B cell (primary cell): Measurements from ENCODE around the gene RASGRF2. TPM values are rescaled to one million over a fixed set of nuclear protein-coding genes. Genes with fewer than 3 reads are reported as not detected.

Experiments used
- ATAC-seq: fragments of 200-7000 bp; cut with Tn5 transposase; one replicate; pipeline ENCODE4 v1.10.0; 2021; ENCODE audit warnings: low read depth, mild to moderate bottlenecking, moderate number of reproducible peaks, moderate library complexity
- CTCF ChIA-PET: fragments of 350-600 bp; sonication (Branson Sonifier 250); formaldehyde crosslinking; loops from one replicate; lab custom pipeline; 2021; ENCODE audit warnings: antibody characterized with exemption, inconsistent platforms; lab: Charles Lee
- POLR2A ChIA-PET: fragments of 350-600 bp; sonication (Branson Sonifier 250); formaldehyde crosslinking; loops from one replicate; lab custom pipeline; 2021; ENCODE audit warnings: antibody characterized with exemption; lab: Charles Lee
- DNase-seq: peaks from one replicate; pipeline ENCODE4 v3.0.0; 2013
- H2AFZ ChIP-seq: 2 replicates; pipeline ENCODE4 v1.6.1; 2012; ENCODE audit warnings: mild to moderate bottlenecking, low read depth, low read length; ENCODE audit not compliant: insufficient read depth, poor library complexity, severe bottlenecking
- H3K27ac ChIP-seq, 2 donors: 1 replicate in 1 of 2; 2 replicates in 1 of 2; pipeline ENCODE4 v1.5.1; 2012 to 2013; ENCODE audit warnings: low read length in 2 of 2, mild to moderate bottlenecking in 2 of 2, moderate library complexity in 1 of 2
- H3K27me3 ChIP-seq, 4 experiments: fragments of 200-600 bp in 1 of 4; sonication (generic) in 1 of 4; replicated peaks in 1 of 4; 1 replicate in 2 of 4; 2 replicates in 2 of 4; pipeline versions ENCODE4 v1.6.1 to v1.7.0; 2013 to 2016; ENCODE audit warnings: low read length in 3 of 4, mild to moderate bottlenecking in 2 of 4, mixed read lengths in 1 of 4, moderate library complexity in 1 of 4; ENCODE audit not compliant: insufficient read depth in 4 of 4, control insufficient read depth in 3 of 4; ENCODE audit errors: control extremely low read depth in 1 of 4
- H3K36me3 ChIP-seq, 2 experiments: replicated peaks in 1 of 2; 1 replicate in 1 of 2; 2 replicates in 1 of 2; pipeline versions ENCODE4 v1.6.1 to v1.7.1; 2013; ENCODE audit warnings: low read length in 1 of 2; ENCODE audit not compliant: insufficient read depth in 2 of 2, control insufficient read depth in 1 of 2; ENCODE audit errors: control extremely low read depth in 1 of 2, extremely low read depth in 1 of 2
- H3K4me1 ChIP-seq, 2 donors: fragments of 200-600 bp in 1 of 2; sonication (generic) in 1 of 2; 1 replicate in 1 of 2; 2 replicates in 1 of 2; pipeline versions ENCODE4 v1.5.1 to v1.6.1; 2013 to 2017; ENCODE audit warnings: low read length in 2 of 2; ENCODE audit not compliant: control insufficient read depth in 2 of 2, insufficient read depth in 2 of 2
- H3K4me2 ChIP-seq: replicated peaks from 2 replicates; pipeline ENCODE3; 2012; ENCODE audit warnings: mild to moderate bottlenecking, low read depth, low read length; ENCODE audit not compliant: poor library complexity, severe bottlenecking
- H3K4me3 ChIP-seq, 5 experiments: fragments of 200-600 bp in 1 of 5; sonication (generic) in 1 of 5; 1 replicate in 3 of 5; 2 replicates in 2 of 5; pipeline versions ENCODE4 v1.5.1 to v1.7.0; 2011 to 2016; ENCODE audit warnings: low read length in 4 of 5, mild to moderate bottlenecking in 4 of 5, low read depth in 2 of 5, control low read depth in 1 of 5, moderate library complexity in 1 of 5; ENCODE audit not compliant: insufficient read depth in 1 of 5; ENCODE audit errors: control extremely low read depth in 1 of 5, extremely low read depth in 1 of 5
- H3K79me2 ChIP-seq: fragments of 200-600 bp; sonication (generic); one replicate; pipeline ENCODE4 v1.6.0; 2016; ENCODE audit warnings: low read length; ENCODE audit not compliant: control insufficient read depth, insufficient read depth
- H3K9ac ChIP-seq: fragments of 200-600 bp; sonication (generic); 2 replicates; pipeline ENCODE4 v1.6.1; 2017; ENCODE audit warnings: mild to moderate bottlenecking, low read length, moderate library complexity
- H3K9me3 ChIP-seq, 3 donors: one replicate each; pipeline versions ENCODE4 v1.6.1 to v1.7.1; 2013; ENCODE audit warnings: low read length in 2 of 3; ENCODE audit not compliant: control insufficient read depth in 2 of 3, insufficient read depth in 1 of 3; ENCODE audit errors: control extremely low read depth in 1 of 3
- H4K20me1 ChIP-seq: 2 replicates; pipeline ENCODE4 v1.6.0; 2012; ENCODE audit warnings: mild to moderate bottlenecking, low read length; ENCODE audit not compliant: insufficient read depth, control insufficient read depth, poor library complexity, severe bottlenecking
- H3K27ac Mint-ChIP-seq: one replicate; pipeline ENCODE4 v1.8.0; 2021; ENCODE audit warnings: mixed read lengths
- H3K27me3 Mint-ChIP-seq: one replicate; pipeline ENCODE4 v1.8.0; 2021; ENCODE audit warnings: mixed read lengths
- H3K4me1 Mint-ChIP-seq: one replicate; pipeline ENCODE4 v1.8.0; 2021; ENCODE audit warnings: mixed read lengths
- H3K4me3 Mint-ChIP-seq: one replicate; pipeline ENCODE4 v1.8.0; 2021; ENCODE audit warnings: mixed read lengths
- H3K9me3 Mint-ChIP-seq: one replicate; pipeline ENCODE4 v1.8.0; 2022; ENCODE audit warnings: mixed read lengths; ENCODE audit not compliant: insufficient read depth
- EZH2 ChIP-seq: IDR thresholded peaks from 2 replicates; pipeline ENCODE4 v1.6.1; 2012; ENCODE audit warnings: borderline replicate concordance, low read depth, mild to moderate bottlenecking, moderate library complexity, low read length; ENCODE audit not compliant: insufficient read depth, poor library complexity, severe bottlenecking
- WGBS: methylation state at CpG from one replicate; pipeline ENCODE4 v1.1.5; 2013; ENCODE audit warnings: missing lambda C conversion rate; ENCODE audit not compliant: insufficient coverage; 5-methylcytosine and 5-hydroxymethylcytosine counted together
- intact Hi-C: fragments of 100-400 bp; cut with micrococcal nuclease; formaldehyde crosslinking; loops from one replicate; pipeline ENCODE4 v1.10.0; 2022
- polyA plus RNA-seq: library from polyadenylated mRNA; depleted of rRNA; stranded (reverse); fragments of >200 nt; gene quantifications from 2 replicates; pipeline ENCODE4 v1.2.3, GENCODE V29; 2012
- total RNA-seq, 2 donors: library from RNA; stranded (reverse); fragments of 120-200 nt in 1 of 2; gene quantifications; 1 replicate in 1 of 2; 2 replicates in 1 of 2; pipeline versions ENCODE4 v1.2.3 to v1.2.4, GENCODE V29; 2013 to 2022
- TF ChIP-seq, protein P1 (sequence below): fragments of 200-600 bp; IDR thresholded peaks from one replicate; pipeline ENCODE4 v1.8.0; 2022; ENCODE audit warnings: antibody characterized with exemption, mild to moderate bottlenecking

RASGRF2 gene
- total and polyA plus RNA-seq, 2 donors (not counting 1 experiment from before 2014, with no cell fraction given), result 0.04 to 0.37 TPM

DNA sequence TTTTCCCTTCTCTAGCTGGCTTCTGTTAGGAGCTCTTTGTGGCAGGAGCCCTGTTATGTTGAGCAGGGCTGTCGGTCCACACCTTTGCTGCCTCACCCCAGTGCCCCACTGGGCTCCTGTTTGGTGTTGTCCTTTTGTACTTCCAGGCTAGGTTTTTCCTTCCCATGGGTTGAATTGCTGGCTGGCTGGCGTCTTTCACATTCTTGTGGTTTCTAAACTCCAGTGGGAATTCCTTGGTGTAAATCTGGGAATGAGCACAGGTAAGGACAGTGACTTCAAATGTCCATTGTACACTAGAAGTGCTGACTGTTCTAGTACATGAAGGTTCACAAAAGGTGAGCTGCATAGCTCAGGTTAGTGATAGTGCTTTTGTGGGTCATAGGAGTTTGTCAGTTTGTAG, 30.4 kb downstream of the RASGRF2 start:
- TF ChIP-seq, protein P1, sequence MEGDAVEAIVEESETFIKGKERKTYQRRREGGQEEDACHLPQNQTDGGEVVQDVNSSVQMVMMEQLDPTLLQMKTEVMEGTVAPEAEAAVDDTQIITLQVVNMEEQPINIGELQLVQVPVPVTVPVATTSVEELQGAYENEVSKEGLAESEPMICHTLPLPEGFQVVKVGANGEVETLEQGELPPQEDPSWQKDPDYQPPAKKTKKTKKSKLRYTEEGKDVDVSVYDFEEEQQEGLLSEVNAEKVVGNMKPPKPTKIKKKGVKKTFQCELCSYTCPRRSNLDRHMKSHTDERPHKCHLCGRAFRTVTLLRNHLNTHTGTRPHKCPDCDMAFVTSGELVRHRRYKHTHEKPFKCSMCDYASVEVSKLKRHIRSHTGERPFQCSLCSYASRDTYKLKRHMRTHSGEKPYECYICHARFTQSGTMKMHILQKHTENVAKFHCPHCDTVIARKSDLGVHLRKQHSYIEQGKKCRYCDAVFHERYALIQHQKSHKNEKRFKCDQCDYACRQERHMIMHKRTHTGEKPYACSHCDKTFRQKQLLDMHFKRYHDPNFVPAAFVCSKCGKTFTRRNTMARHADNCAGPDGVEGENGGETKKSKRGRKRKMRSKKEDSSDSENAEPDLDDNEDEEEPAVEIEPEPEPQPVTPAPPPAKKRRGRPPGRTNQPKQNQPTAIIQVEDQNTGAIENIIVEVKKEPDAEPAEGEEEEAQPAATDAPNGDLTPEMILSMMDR, result no peak
- TF ChIP-seq EZH2, result no peak
- Histone ChIP-seq H3K36me3 (no peaks in the 10 kb centered on the region), H3K4me1 (no peaks in the 10 kb centered on the region), H3K4me2 (no peak overlapping the region), H3K79me2 (no peaks in the 10 kb centered on the region), H3K27ac (no peak overlapping the region), H3K9ac (no peak overlapping the region), H3K9me3 (peaks cover 0 to 4% (median 0%) of the 10 kb centered on the region in 3 donors), H4K20me1 (no peaks in the 10 kb centered on the region), H2AFZ (no peak overlapping the region), H3K27me3 (peaks cover 0 to 5% (median 0%) of the 10 kb centered on the region in 4 experiments), H3K4me3 (no peak overlapping the region)
- no peaks in the 10 kb centered on the region for H3K9me3 Mint-ChIP-seq
- H3K4me1 Mint-ChIP-seq, result no peaks in the 10 kb centered on the region
- 95% methylated on average over 2 of the region's 2 CpGs for WGBS
- POLR2A ChIA-PET, result no interaction called here
- no peak for DNase-seq
- no peak overlapping the region for H3K4me3 Mint-ChIP-seq
- H3K27me3 Mint-ChIP-seq, result peaks cover 12% of the 10 kb centered on the region
- intact Hi-C loops, result no loop called here
- CTCF ChIA-PET, result no interaction called here
- ATAC-seq, result no peak
- H3K27ac Mint-ChIP-seq, result no peak overlapping the region

DNA sequence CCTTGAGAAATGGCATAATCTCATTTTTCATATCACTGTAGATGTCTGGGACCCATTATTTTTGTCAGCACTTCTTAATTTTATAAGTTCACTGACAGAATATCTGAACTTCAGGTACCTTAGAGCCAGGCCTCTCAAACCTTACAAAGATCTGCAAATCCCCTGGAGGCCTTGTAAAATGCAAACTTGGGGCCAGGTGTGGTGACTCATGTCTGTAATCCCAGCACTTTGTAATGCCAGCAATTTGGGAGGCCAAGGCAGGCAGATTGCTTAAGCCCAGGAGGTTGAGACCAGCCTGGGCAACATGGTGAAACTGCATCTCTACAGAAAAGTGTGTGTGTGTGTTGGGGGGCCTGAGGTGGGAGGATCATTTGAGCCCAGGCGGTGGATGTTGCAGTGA, 30.8 kb downstream of the RASGRF2 start:
- no CpG with 5 or more reads among the region's 1 CpG for WGBS
- TF ChIP-seq, protein P1, result no peak
- TF ChIP-seq EZH2, result no peak
- Histone ChIP-seq H3K36me3 (no peaks in the 10 kb centered on the region), H3K9ac (no peak overlapping the region), H3K27ac (no peak overlapping the region), H3K9me3 (peaks cover 0 to 4% (median 0%) of the 10 kb centered on the region in 3 donors), H3K4me1 (no peaks in the 10 kb centered on the region), H3K4me3 (no peak overlapping the region), H3K4me2 (no peak overlapping the region), H2AFZ (no peak overlapping the region), H3K27me3 (peaks cover 0 to 5% (median 0%) of the 10 kb centered on the region in 4 experiments), H3K79me2 (no peaks in the 10 kb centered on the region), H4K20me1 (no peaks in the 10 kb centered on the region)
- CTCF ChIA-PET, result no interaction called here
- DNase-seq, result no peak
- Mint-ChIP-seq H3K4me3 (no peak overlapping the region), H3K27me3 (peaks cover 12% of the 10 kb centered on the region), H3K4me1 (no peaks in the 10 kb centered on the region), H3K9me3 (no peaks in the 10 kb centered on the region), H3K27ac (no peak overlapping the region)
- POLR2A ChIA-PET, result no interaction called here
- intact Hi-C loops, result no loop called here
- no peak for ATAC-seq
